Measurements from ENCODE around the gene EIF4B. TPM values are rescaled to one million over a fixed set of nuclear protein-coding genes. Genes with fewer than 3 reads are reported as not detected.

The EIF4B gene
- total RNA-seq, 1 donor from 2014 or later = 526 TPM

- peaks cover 3% of the 10 kb centered on the region for H3K36me3 ChIP-seq (ENCODE audit: control insufficient read depth, insufficient read depth, low read length)
Measured at GRCh38 chr12:53064613-53065436, 58.6 kb downstream of the EIF4B start.

GRCh38 chr12:53065470-53065869, 59.2 kb downstream of the EIF4B start:
- no peak for TF ChIP-seq CTCF (IDR thresholded peaks at IDR 0.05; ENCODE audit: insufficient read depth, low read length, poor library complexity, severe bottlenecking)

More at GRCh38 chr12:53064613-53065436, 58.6 kb downstream of the EIF4B start:
- no peak for DNase-seq (ENCODE audit: low read depth)
- TF ChIP-seq CTCF (IDR thresholded peaks at IDR 0.05; ENCODE audit: insufficient read depth, low read length, poor library complexity, severe bottlenecking) = no peak
- H3K4me3 ChIP-seq (ENCODE audit: low read depth, low read length) = no peak overlapping the region
- H3K27me3 ChIP-seq (ENCODE audit: control insufficient read depth, insufficient read depth, low read length) = no peaks in the 10 kb centered on the region

GRCh38 chr12:53065975-53066931, 60.0 kb downstream of the EIF4B start:
- DNase-seq (ENCODE audit: low read depth) = no peak
- Histone ChIP-seq H3K36me3 (ENCODE audit: control insufficient read depth, insufficient read depth, low read length) (peaks cover 3% of the 10 kb centered on the region), H3K27me3 (ENCODE audit: control insufficient read depth, insufficient read depth, low read length) (no peaks in the 10 kb centered on the region), H3K4me3 (ENCODE audit: low read depth, low read length) (no peak overlapping the region)
- TF ChIP-seq CTCF (IDR thresholded peaks at IDR 0.05; ENCODE audit: insufficient read depth, low read length, poor library complexity, severe bottlenecking) = peak; percentile 77

More at GRCh38 chr12:53065470-53065869, 59.2 kb downstream of the EIF4B start:
- Histone ChIP-seq H3K4me3 (ENCODE audit: low read depth, low read length) (no peak overlapping the region), H3K27me3 (ENCODE audit: control insufficient read depth, insufficient read depth, low read length) (no peaks in the 10 kb centered on the region), H3K36me3 (ENCODE audit: control insufficient read depth, insufficient read depth, low read length) (peaks cover 3% of the 10 kb centered on the region)
- no peak for DNase-seq (ENCODE audit: low read depth)

- TF ChIP-seq CTCF (IDR thresholded peaks at IDR 0.05; ENCODE audit: insufficient read depth, low read length, poor library complexity, severe bottlenecking) = no peak
- H3K36me3 ChIP-seq (ENCODE audit: control insufficient read depth, insufficient read depth, low read length) = peaks cover 3% of the 10 kb centered on the region
- no peaks in the 10 kb centered on the region for H3K27me3 ChIP-seq (ENCODE audit: control insufficient read depth, insufficient read depth, low read length)
- no peak overlapping the region for H3K4me3 ChIP-seq (ENCODE audit: low read depth, low read length)
- DNase-seq (ENCODE audit: low read depth) = no peak
Measured at GRCh38 chr12:53067074-53067992, 61.1 kb downstream of the EIF4B start.

GRCh38 chr12:53067993-53068770, 61.9 kb downstream of the EIF4B start:
- H3K4me3 ChIP-seq (ENCODE audit: low read depth, low read length) = no peak overlapping the region
- no peaks in the 10 kb centered on the region for H3K27me3 ChIP-seq (ENCODE audit: control insufficient read depth, insufficient read depth, low read length)
- no peak for TF ChIP-seq CTCF (IDR thresholded peaks at IDR 0.05; ENCODE audit: insufficient read depth, low read length, poor library complexity, severe bottlenecking)
- DNase-seq (ENCODE audit: low read depth) = no peak
- peaks cover 5% of the 10 kb centered on the region for H3K36me3 ChIP-seq (ENCODE audit: control insufficient read depth, insufficient read depth, low read length)
